HG02798 (cell line): ENCODE measurements around the gene GOLGA2.
"Not testable (repeated sequence)": the region's sequence is repeated elsewhere in the genome, so short reads cannot be mapped to it uniquely, and the experiment has no call there.

Experiments
- ATAC-seq: cut with Tn5 transposase; IDR thresholded peaks from one replicate; pipeline ENCODE4 v1.9.1; 2021; ENCODE audit warnings: mild to moderate bottlenecking; ENCODE audit not compliant: unreplicated experiment, poor library complexity

Gene GOLGA2

GRCh38 chr9:128244837-128245231 is 31.0 kb downstream of the GOLGA2 start:
- ATAC-seq: no peak

DNA sequence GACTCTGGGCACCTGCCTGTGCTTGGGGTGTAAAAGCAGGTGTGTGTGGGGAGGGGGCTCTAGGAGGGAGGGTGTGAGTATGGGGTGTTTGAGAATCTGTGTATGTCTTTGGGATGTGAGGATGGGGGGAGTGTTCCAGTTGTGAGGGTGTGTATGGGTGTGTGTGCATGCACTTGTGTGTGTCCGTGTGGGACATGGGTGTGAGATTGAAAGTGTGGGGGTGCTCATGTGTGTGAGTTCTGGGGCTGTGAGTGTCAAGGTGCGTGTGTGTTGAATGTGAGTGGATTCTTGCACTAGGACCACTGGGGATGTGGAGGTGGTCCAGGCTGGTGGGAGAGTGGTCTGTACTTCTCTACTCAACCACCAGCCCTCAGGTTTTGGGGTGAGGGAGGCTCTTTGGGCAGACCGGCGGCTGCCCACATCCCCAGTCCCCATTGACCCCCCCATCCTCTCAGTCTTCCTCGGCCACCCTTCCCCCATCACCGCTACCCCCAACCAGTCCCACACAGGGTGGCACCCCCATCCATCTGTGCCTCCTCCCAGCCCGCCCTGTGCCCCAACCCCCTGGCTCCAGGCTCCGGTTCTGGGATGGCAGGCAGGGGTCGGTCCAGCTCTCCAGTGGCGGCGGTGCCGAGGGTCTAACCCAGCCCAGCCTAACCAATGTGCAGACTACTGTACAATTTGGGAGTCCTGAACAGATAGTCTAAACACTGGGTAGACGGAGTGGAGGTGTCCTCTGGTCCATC is 31.5 kb downstream of the GOLGA2 start:
- no peak for ATAC-seq

GRCh38 chr9:128243215-128244018 is 32.4 kb downstream of the GOLGA2 start:
- no peak for ATAC-seq

DNA sequence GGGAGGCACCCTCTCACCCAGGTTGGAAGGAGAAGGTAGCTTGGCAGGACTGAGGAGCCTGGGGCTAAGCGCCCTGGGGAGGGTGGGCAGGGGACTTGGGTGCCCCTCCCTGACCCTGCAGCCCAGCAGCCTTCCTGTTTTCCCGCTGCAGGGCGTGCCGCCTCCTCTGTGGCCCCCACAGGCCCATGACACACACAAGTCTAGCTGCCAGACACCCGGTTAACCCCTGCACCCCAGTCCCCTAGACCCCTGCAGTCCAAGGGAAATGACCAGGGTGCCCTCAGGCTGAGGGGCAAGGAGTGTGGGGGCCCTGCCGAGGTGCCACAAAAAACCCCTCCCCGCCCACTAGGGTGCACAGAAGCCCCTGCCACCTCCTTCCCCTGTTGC is 33.0 kb downstream of the GOLGA2 start:
- ATAC-seq: no peak

- ATAC-seq: no peak
Measured at GRCh38 chr9:128242124-128242523, 33.7 kb downstream of the GOLGA2 start.

GRCh38 chr9:128233817-128234406 is 41.9 kb downstream of the GOLGA2 start:
- ATAC-seq: no peak

DNA sequence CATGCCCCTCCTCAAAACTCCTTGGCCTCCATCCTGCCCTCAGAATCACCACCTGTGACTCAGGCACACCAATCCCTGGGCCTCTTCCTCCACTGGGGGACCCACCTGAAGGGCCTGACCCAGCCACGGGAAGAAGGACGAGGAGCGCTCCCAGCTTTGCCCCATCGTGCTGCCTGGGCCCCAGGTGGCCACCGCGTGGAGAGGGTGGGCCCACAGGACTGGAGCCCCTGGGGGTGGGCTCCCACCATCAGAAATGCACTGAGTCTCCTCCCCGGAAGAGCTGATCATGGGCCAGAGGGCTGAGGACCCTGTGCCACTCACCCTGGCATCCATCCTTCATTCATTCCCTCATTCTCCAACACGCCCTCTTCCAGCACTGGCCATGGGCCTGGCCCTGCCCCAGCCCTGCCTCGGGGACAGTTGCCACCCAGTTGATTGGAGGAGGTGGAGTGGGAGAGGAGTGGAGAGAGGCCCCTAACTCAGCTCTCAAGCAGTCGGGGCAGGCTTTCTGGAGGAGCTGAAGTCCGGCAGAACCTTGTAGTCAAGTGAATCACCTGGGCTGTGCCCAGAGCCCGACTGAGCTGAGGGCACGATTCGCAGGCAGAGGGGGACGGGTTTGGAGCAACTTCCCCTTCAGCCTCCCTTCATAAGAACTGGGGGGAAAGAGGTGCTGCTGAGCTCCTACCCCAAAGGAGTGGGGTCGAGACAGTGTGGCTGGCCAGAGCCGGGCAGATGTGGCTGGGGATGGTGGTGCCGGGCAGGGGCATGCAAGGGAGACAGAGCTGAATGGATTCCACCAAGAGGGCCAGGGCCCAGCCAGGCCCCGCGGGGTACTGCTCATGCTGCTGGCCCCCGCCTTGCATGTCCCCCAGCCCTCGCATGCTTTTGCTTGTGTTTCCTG is 43.0 kb downstream of the GOLGA2 start:
- no peak for ATAC-seq

DNA sequence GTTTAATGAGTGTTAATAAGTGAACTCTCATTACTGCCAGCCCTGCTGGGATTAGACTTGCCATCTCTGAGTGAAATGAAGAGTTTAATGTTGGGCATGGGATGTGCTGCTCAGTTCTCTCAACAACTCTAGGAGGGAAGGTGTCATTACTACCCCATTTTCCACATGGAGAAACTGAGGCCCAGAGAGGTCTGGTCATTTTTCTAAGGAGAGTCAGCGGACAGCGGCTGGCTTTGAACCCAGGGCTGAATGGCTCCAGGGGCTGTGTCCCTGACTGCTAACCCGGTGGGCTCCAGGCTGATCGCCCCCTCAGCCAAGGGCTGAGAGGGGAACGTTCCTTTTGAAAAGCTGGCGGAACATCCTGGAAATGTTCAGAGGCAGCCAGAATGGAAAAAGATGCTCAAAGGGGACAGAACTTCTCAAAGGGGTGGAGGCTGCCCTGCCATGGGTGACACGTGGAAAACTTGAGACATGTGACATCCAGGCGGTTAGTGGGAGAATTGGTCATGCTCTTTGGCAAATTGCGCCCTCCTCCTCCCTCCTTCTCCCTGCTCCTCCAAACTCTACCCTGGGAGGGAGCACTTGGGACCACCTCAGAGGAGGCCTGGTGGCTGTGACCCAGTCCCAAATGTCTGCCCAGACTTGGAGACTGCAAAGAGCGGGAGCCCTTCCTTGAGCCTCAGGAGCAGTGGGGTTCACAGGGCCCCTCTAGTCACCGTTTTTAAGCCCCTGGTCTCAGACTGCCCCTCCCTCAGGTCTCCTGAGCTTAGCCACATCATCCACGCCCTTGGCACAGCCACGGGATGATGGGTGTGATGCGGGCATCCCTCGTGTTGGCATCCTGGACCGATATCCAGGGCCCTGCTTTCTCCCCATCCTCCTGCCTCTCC is 43.9 kb downstream of the GOLGA2 start:
- ATAC-seq: no peak

DNA sequence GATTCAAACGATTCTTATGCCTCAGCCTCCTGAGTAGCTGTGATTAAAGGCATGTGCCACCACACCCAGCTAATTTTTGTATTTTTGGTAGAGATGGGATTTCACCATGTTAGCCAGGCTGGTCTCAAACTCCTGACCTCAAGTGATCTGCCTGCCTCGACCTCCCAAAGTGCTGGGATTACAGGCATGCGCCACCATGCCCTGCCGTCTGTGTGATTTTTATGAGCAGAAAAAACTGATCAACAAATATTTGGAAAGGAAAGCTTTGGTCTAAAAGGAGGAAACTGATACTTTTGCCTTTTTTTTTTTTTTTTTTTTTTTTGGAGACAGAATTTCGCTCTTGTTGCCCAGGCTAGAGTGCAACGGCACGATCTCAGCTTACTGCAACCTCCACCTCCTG is 44.9 kb downstream of the GOLGA2 start:
- not testable (repeated sequence) for ATAC-seq

DNA sequence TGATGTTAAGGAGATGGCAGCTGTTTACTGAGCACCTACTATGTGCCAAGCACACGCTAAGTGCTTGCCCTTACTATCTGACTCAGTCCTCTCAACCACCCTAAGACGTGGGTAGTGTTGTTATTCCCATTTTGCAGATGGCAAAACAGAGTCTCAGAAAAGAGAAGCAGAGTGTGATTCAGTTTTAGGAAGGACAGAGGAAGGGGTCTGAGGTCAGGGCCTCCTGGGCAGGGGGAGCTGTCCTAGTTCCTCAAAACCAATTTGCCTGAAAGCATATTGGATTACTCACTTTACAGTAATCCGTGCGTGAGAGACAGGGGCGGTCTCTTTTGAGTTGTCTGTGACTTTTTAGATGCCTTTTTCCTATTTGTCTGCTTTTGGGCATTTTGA is 49.4 kb downstream of the GOLGA2 start:
- no peak for ATAC-seq

- ATAC-seq: no peak
Measured at GRCh38 chr9:128225770-128226411, 49.9 kb downstream of the GOLGA2 start.

DNA sequence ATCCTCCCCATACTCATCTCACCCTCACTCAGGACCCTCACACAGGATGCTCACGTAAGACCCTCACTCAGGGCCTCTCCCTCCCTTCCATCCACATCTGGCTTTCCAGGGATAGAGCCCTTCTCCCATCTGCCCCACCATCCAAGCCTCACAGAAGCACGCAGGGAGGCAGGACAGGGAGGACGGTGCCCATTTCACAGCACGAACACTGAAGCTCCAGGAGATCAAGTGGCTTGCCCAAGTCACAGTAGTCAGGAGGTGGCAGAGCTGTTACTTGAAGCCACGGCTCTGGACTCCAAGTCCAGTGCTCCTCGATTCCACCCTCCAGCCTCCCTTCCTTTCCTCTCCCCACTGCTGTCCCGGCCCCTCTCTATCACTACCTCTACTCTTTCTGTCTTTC is 50.9 kb downstream of the GOLGA2 start:
- no peak for ATAC-seq

- no peak for ATAC-seq
Measured at GRCh38 chr9:128222880-128223670, 52.7 kb downstream of the GOLGA2 start.

DNA sequence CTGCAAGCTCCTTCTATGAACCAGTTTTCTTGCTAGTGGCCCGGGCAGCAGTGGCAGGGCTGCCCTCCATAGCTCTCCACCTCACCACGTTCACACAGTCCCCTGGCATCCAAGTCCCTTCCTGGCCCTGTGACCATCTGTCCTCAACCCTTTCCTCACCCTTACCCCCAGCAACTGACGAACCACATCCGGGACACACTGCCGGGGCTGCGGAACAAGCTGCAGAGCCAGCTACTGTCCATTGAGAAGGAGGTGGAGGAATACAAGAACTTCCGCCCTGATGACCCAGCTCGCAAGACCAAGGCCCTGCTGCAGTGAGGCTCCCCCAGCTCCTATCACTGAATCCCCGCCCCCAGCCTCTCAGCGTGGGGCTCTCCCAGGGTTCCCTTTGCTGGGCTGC is 53.8 kb downstream of the GOLGA2 start:
- ATAC-seq: no peak

- no peak for ATAC-seq
Measured at GRCh38 chr9:128219831-128220230, 56.0 kb downstream of the GOLGA2 start.

GRCh38 chr9:128218518-128219389 is 57.1 kb downstream of the GOLGA2 start:
- ATAC-seq: peak; percentile 83

DNA sequence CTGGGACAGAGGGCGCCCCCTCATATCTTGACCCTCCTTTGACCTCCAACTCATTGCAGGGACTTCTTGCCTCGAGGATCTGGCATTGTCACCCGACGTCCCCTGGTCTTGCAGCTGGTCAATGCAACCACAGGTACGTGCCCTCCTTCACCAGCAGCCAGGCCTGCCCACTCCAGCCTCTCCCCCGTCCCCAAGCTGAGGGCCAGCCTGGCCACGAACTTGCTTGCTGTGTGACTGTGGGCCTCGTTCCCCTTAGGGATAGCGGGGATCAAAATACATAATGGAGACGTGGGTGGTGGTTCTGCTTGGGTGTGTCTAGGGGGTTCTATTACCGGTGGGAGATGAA is 57.7 kb downstream of the GOLGA2 start:
- no peak for ATAC-seq
